Measurements from ENCODE around the gene CD19. TPM values are rescaled to one million over a fixed set of nuclear protein-coding genes. Genes with fewer than 3 reads are reported as not detected.

Gene CD19
- total RNA-seq, 4 donors from 2014 or later: 4.5 to 9.8 TPM; not detected in 2

DNA sequence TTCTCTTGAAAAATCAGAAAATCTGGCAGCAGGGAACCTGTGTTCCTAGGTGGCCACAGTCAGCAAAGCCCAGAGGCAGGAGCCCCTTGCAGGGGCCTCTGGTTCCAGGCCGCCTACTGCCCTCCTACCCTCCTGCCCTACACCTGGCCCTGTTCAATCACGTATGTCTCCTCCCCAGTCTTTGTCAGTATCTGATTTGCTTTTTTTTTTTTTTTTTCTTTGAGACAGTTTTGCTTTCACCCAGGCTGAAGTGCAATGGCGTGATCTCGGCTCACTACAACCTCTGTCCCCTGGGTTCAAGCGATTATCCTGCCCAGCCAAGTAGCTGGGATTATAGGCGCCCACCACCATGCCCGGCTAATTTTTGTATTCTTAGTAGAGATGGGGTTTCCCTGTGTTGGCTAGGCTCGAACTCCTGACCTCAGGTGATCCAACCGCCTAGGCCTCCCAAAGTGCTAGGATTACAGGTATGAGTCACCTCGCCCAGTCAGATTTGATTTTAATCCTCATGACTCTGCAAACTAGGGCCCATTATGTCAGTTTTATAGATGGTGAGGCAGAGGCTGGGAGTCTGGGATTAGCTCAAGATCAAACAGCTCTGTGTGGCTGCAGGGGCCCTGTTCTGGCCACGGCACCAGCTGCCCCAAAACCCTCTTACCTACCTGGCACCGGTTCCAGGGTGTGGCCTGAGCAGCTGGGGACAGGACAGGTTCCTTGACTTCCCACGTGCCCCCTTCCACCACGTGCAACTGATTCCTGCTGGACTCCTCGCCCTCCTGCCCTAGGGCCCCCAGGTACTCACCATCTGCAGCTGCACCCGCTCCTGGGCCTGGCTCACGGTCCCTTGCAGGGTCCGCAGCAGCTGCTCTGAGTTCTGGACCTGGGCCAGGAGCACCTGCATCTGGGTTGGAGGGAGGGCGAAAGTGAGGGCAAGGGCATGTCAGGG is 21.4 kb upstream of the CD19 start:
- Histone ChIP-seq H3K36me3 (peaks cover 0 to 35% (median 13%) of the 10 kb centered on the region in 4 donors), H3K4me1 (peaks cover 0 to 11% (median 5%) of the 10 kb centered on the region in 4 donors), H3K4me3 (no peak overlapping the region), H3K27me3 (no peaks in the 10 kb centered on the region), H3K9me3 (no peaks in the 10 kb centered on the region), H3K27ac (peak overlapping the region; percentile 48 to 65 (median 54))
- intact Hi-C loops (cut with DNase I; ENCODE audit: low total_unique reads): no loop called here
- DNase-seq: peak; percentile 74
- WGBS, 2 donors (ENCODE audit: low coverage in 1 of 2): 50 to 72% methylated on average over 9 to 18 of the region's 19 CpGs
- in situ Hi-C loops (cut with MboI; ENCODE audit: low pct_ligation_motif_present in 1 of 4, low pct_unique_long_range_greater_than_20kb in 1 of 4, low sequenced_read_pairs in 3 of 4): no loop called here
- TF ChIP-seq POLR2AphosphoS5 (IDR thresholded peaks at IDR 0.05): peak in 1 of 3 donors; percentile 15
- TF ChIP-seq, protein P1, sequence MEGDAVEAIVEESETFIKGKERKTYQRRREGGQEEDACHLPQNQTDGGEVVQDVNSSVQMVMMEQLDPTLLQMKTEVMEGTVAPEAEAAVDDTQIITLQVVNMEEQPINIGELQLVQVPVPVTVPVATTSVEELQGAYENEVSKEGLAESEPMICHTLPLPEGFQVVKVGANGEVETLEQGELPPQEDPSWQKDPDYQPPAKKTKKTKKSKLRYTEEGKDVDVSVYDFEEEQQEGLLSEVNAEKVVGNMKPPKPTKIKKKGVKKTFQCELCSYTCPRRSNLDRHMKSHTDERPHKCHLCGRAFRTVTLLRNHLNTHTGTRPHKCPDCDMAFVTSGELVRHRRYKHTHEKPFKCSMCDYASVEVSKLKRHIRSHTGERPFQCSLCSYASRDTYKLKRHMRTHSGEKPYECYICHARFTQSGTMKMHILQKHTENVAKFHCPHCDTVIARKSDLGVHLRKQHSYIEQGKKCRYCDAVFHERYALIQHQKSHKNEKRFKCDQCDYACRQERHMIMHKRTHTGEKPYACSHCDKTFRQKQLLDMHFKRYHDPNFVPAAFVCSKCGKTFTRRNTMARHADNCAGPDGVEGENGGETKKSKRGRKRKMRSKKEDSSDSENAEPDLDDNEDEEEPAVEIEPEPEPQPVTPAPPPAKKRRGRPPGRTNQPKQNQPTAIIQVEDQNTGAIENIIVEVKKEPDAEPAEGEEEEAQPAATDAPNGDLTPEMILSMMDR (IDR thresholded peaks at IDR 0.05): no peak

DNA sequence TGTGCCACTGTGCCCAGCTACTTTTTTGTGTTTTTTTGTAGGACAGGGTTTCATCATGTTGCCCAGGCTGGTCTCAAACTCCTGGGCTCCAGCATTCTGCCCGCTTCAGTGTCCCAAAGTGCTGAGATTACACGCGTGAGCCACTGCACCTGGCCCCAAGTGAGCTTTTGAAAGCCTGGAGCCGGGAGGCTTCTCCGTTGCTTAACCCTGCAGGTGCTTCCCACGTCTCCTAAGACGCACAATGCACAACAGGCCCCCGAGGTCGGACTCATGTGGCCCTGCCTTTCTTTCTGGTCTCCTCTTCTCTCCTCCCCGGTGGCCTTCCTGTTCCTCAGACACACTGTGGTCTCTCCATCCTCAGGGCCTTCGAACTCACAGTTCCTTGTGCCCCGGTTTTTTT is 19.2 kb upstream of the CD19 start:
- in situ Hi-C loops (cut with MboI; ENCODE audit: low pct_ligation_motif_present in 1 of 4, low pct_unique_long_range_greater_than_20kb in 1 of 4, low sequenced_read_pairs in 3 of 4): no loop called here
- Histone ChIP-seq H3K4me1 (peaks cover 0 to 11% (median 5%) of the 10 kb centered on the region in 4 donors), H3K36me3 (peaks cover 0 to 40% (median 10%) of the 10 kb centered on the region in 4 donors), H3K9me3 (no peaks in the 10 kb centered on the region), H3K27ac (no peak overlapping the region), H3K27me3 (no peaks in the 10 kb centered on the region), H3K4me3 (no peak overlapping the region)
- 80 to 89% methylated on average over 3 to 12 of the region's 12 CpGs for WGBS, 2 donors (ENCODE audit: low coverage in 1 of 2)
- TF ChIP-seq, protein P1 (IDR thresholded peaks at IDR 0.05): no peak
- no peak for TF ChIP-seq POLR2AphosphoS5 (IDR thresholded peaks at IDR 0.05)
- no peak for TF ChIP-seq EP300 (IDR thresholded peaks at IDR 0.05; ENCODE audit: low read depth)
- no peak for TF ChIP-seq POLR2A (IDR thresholded peaks at IDR 0.05)
- no peak for DNase-seq
- intact Hi-C loops (cut with DNase I; ENCODE audit: low total_unique reads): no loop called here

DNA sequence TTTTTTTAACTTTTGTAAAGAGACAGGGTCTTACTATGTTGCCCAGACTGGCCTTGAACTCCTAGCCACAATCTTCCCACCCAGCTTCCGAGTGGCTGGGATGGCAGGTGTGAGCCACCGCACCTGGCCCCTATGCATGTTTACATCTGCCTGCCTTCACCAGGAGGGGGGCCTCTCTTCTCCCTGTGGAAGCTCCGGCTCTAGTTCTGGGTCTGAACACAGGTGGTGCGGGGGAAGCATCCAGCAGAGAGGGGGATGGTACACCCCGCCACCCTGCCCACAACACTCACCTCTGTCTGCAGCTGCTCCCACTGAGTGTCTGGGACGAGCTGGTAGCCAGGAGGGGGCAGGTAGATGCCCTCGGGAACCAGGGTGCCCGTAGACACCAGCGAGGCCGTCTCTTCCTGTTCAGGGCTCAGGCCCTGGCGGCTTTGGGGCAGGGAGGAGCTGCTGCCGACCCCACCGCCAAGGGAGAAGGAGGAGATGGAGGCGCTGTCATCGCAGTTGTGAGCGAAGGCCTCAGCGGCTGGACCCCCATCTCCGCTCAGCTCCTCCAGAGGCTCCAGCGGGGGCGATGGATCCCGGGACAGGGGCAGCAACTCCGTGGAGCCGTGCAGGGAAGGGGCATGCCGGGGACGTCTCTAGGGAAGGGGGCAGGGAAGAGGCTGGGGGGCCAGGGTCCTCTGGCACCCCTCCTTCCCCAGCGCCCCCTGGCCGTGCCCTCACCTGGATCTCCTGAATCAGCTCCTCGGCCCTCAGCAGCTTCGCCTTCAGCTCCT is 17.6 kb upstream of the CD19 start:
- TF ChIP-seq POLR2AphosphoS5 (IDR thresholded peaks at IDR 0.05) (no peak), EP300 (IDR thresholded peaks at IDR 0.05; ENCODE audit: low read depth) (no peak), POLR2A (IDR thresholded peaks at IDR 0.05) (no peak)
- TF ChIP-seq, protein P1 (IDR thresholded peaks at IDR 0.05): no peak
- no peak for DNase-seq
- in situ Hi-C loops (cut with MboI; ENCODE audit: low pct_ligation_motif_present in 1 of 4, low pct_unique_long_range_greater_than_20kb in 1 of 4, low sequenced_read_pairs in 3 of 4) (no loop called here), intact Hi-C loops (cut with DNase I; ENCODE audit: low total_unique reads) (no loop called here)
- H3K36me3 ChIP-seq: peaks cover 0 to 40% (median 10%) of the 10 kb centered on the region in 4 donors
- H3K4me3 ChIP-seq: no peak overlapping the region
- no peaks in the 10 kb centered on the region for H3K27me3 ChIP-seq
- H3K4me1 ChIP-seq: peaks cover 0 to 11% (median 5%) of the 10 kb centered on the region in 4 donors
- H3K9me3 ChIP-seq: no peaks in the 10 kb centered on the region
- no peak overlapping the region for H3K27ac ChIP-seq
- WGBS, 2 donors (ENCODE audit: low coverage in 1 of 2): 60 to 92% methylated on average over 1 to 23 of the region's 29 CpGs

DNA sequence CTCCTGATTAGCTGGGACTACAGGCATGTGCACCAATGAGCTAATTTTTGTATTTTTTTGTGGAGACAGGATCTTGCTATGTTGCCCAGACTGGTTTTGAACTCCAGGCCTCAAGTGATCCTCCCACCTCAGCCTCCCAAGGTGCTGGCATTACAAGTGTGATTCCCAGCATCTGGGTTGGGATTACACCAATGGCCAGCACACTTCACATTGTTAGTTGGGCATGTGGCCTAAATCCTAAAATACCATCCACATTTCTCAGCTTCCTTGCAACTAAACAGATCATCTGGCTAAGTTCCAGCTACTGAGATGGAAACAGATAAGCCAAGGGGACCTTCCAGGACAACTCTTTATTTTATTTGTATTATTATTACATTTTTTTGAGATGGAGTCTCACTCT is 16.6 kb upstream of the CD19 start:
- TF ChIP-seq POLR2A (IDR thresholded peaks at IDR 0.05) (no peak), POLR2AphosphoS5 (IDR thresholded peaks at IDR 0.05) (no peak), EP300 (IDR thresholded peaks at IDR 0.05; ENCODE audit: low read depth) (no peak)
- TF ChIP-seq, protein P1 (IDR thresholded peaks at IDR 0.05): no peak
- H3K27ac ChIP-seq: no peak overlapping the region
- H3K4me3 ChIP-seq: no peak overlapping the region
- peaks cover 0 to 8% (median 5%) of the 10 kb centered on the region in 4 donors for H3K4me1 ChIP-seq
- intact Hi-C loops (cut with DNase I; ENCODE audit: low total_unique reads): no loop called here
- no peak for DNase-seq
- in situ Hi-C loops (cut with MboI; ENCODE audit: low pct_ligation_motif_present in 1 of 4, low pct_unique_long_range_greater_than_20kb in 1 of 4, low sequenced_read_pairs in 3 of 4): no loop called here
- H3K36me3 ChIP-seq: peaks cover 0 to 46% (median 10%) of the 10 kb centered on the region in 4 donors
- no peaks in the 10 kb centered on the region for H3K9me3 ChIP-seq
- H3K27me3 ChIP-seq: no peaks in the 10 kb centered on the region

Data from transverse colon (tissue), 4 donors.